ENCODE data around the gene NCAM2.

The NCAM2 gene

DNA sequence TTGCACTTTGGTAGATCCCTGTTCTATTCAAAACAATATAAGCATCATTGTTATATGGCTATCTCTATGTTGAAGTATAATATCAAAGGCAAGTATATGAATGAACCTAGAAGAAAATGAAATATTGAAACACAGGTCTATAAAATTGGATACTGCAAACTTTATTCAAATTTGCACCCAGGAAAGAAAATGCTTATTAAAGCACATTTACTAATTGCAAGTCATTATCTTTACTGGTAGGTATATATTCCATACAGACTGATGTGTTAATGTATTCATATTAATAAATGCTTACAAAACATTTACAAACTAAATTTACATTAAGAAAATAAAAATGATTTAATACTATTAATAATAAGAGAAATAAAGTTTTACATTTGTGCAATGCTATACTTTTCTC lies 469.8 kb downstream of the NCAM2 start:
- DNase-seq: no peak

DNA sequence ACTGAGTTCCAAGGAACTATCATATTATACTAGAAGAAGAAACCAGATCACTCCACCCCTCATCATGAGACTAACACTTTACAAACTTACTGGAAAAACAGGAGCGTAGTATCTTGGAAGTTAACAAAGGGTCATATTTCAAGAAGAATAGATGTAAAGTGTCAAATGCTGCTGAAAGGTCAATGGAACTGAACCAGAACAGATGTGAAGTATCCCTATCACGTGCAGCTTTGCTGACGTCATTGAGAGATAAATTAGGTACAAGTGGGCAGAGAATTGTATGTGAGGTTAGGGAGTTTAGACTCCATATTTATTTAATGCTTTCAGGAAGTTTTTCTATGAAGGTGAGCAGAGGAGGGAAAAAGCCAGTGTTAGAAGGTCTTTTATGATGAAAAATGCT lies 483.0 kb downstream of the NCAM2 start:
- no peak for DNase-seq

DNA sequence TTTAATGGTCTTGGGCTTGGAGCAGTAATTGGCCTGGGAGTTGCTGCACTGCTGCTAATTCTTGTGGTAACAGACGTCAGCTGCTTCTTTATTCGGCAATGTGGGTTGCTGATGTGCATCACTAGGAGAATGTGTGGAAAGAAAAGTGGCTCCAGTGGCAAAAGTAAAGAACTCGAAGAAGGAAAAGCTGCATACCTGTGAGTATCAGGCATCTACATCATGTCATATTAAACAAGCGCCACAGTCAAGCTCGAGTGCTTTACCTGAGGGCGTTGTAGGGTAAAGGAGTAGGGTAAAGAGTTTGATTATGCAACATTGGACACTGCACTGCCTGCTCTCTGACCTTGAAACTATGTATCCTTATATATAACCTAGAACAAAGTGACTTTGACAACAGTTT lies 510.6 kb downstream of the NCAM2 start:
- no peak for DNase-seq

DNA sequence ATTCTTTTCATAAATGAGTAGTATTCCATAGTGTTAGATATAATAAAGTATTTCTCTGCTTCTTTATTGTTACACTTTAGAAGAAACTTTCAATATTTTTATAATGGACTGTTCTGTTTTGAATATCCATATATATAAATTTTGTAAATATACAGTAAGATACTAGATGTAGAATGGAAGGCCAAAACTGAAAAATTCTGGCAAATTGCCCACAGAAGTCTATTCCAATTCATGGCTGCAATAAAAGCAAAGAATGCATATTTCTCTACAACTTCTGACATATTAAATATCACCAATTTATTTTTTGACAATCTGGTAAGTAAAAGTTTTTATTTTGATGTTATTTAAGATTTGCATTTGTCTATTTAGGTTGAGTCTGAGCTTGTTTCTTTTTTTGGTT lies 532.5 kb downstream of the NCAM2 start:
- no peak for DNase-seq

DNA sequence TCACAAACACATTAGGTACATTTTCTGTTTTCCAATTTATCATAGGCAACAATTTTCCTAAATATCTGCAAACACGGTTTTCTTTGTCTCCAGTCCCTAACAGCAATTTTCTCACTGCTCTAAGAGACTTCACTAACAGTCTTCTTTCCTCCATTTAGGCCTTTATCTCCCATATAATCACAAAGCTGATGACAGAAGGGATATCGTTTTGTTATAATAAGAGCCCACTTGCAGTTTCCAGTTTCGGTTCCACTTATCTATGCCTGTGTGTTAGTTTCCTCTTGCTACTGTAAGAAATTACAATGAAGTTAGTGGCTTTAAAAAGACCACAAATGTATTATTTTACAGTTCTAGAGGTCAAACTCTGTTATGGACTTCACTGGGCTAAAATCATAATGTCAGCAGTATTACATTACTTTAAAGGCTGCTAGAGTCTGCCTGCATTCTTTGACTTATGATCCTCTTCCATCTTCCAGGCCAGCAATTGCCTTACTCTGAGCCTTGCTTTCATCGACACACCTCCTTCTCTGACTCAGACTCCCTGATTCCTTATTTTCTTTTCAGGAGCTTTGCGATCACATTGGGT lies 549.3 kb downstream of the NCAM2 start:
- DNase-seq: no peak

DNA sequence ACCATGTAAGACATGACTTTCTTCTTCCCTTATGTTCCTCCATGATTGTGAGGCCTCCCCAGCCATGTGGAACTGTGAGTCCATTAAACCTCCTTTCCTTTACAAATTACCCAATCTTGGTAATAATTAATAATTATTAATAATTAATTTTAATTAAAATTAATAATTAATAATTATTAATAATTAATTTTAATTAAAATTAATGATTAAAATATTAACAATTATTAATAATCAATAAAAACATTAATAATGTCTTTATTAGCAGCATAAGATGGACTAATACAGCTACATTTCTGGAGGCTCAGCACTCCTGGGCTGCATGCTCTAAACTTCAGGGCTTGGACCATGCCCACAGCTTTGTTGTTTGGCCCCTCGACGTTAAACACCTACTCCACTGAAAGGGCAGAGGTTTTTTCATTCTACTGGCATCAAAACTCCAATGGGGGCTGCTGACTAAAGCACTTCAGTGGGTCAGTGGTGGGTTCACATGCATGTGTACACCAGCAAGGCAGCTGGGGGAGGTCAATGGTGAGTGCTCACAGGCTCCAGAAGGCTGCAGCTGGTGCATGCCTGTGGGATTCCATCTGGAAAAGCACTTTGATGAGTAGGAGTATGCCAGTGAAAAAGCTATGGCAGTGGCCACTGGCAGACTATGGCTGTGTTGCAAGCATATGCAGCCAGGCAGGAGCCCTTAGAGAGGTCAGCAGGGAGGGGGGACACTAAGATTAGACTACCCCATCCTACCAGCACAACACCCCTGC lies 561.3 kb downstream of the NCAM2 start:
- no peak for DNase-seq
